Endothelial cell (in vitro differentiated cells): Measurements from ENCODE around the gene PUM1. TPM values are rescaled to one million over a fixed set of nuclear protein-coding genes. Genes with fewer than 3 reads are reported as not detected.

Source experiments
- DNase-seq: peaks from one replicate; pipeline ENCODE4 v3.0.0; 2021; ENCODE audit warnings: low spot score
- H3K27ac Mint-ChIP-seq: one replicate; pipeline ENCODE4 v1.8.0; 2021; ENCODE audit warnings: mixed read lengths, inconsistent platforms; ENCODE audit not compliant: unreplicated experiment
- H3K27me3 Mint-ChIP-seq: one replicate; pipeline ENCODE4 v1.8.0; 2021; ENCODE audit warnings: mild to moderate bottlenecking, moderate library complexity, mixed read lengths, inconsistent platforms; ENCODE audit not compliant: unreplicated experiment
- H3K36me3 Mint-ChIP-seq: one replicate; pipeline ENCODE4 v1.8.0; 2021; ENCODE audit warnings: mild to moderate bottlenecking, low read depth, mixed read lengths, inconsistent platforms; ENCODE audit not compliant: unreplicated experiment
- H3K4me1 Mint-ChIP-seq: one replicate; pipeline ENCODE4 v1.8.0; 2021; ENCODE audit warnings: mild to moderate bottlenecking, mixed read lengths, inconsistent platforms; ENCODE audit not compliant: unreplicated experiment
- H3K4me3 Mint-ChIP-seq: one replicate; pipeline ENCODE4 v1.8.0; 2021; ENCODE audit warnings: mild to moderate bottlenecking, mixed read lengths, inconsistent platforms; ENCODE audit not compliant: unreplicated experiment
- H3K9me3 Mint-ChIP-seq: one replicate; pipeline ENCODE4 v1.8.0; 2021; ENCODE audit warnings: mixed read lengths, inconsistent platforms; ENCODE audit not compliant: unreplicated experiment
- total RNA-seq: library from RNA; stranded (reverse); fragmentation: NEBNext Ultra II Directional; extraction: Animal tissue kit (Norgen Biotek cat#: 25700); gene quantifications from one replicate; pipeline ENCODE4 v1.2.1, GENCODE V29; 2021; ENCODE audit not compliant: unreplicated experiment
- TF ChIP-seq, protein P1 (sequence below): fragments of 200-600 bp; sonication (generic); IDR thresholded peaks from one replicate; pipeline ENCODE4 v1.5.0; 2021; ENCODE audit warnings: antibody characterized with exemption; ENCODE audit not compliant: unreplicated experiment

PUM1 gene
- total RNA-seq, 1 donor from 2014 or later: 135 TPM

DNA sequence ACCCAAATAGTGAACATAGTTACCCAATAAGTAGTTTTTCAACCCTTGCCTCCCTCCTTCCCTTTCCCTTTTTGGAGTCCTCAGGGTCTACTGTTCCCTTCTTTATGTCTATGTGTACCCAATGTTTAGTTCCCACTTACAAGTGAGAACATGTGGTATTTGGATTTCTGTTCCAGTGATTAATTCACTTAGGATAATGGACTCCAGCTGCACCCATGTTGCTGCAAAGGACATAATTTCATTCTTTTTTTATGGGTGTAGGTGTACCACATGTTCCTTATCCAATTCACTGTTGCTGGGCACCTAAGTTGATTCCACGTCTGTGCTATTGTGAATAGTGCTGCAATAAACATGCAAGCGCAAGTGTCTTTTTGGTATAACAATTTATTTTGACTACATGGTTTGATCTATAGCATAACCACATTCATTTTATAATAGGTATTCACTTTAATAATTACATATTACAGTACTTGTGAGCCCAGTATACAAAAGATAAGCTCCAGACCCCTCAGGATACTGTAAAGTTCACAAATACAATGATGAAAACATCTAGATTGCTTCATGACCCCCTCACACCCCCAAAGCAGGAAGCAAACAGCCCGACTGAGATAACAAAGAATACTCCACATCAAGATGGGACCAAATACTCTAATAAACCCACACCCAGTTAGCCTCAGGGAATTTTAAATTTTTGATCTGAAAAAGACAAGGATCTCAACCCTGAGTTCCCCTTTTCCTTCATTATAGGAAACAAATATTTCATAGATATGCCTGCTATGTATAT lies 45.3 kb downstream of the PUM1 start:
- peak overlapping the region; percentile 65 for H3K27ac Mint-ChIP-seq
- DNase-seq: no peak
- peaks cover 3% of the 10 kb centered on the region for H3K36me3 Mint-ChIP-seq
- TF ChIP-seq, protein P1, sequence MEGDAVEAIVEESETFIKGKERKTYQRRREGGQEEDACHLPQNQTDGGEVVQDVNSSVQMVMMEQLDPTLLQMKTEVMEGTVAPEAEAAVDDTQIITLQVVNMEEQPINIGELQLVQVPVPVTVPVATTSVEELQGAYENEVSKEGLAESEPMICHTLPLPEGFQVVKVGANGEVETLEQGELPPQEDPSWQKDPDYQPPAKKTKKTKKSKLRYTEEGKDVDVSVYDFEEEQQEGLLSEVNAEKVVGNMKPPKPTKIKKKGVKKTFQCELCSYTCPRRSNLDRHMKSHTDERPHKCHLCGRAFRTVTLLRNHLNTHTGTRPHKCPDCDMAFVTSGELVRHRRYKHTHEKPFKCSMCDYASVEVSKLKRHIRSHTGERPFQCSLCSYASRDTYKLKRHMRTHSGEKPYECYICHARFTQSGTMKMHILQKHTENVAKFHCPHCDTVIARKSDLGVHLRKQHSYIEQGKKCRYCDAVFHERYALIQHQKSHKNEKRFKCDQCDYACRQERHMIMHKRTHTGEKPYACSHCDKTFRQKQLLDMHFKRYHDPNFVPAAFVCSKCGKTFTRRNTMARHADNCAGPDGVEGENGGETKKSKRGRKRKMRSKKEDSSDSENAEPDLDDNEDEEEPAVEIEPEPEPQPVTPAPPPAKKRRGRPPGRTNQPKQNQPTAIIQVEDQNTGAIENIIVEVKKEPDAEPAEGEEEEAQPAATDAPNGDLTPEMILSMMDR: no peak
- no peak overlapping the region for H3K4me3 Mint-ChIP-seq
- H3K9me3 Mint-ChIP-seq: no peaks in the 10 kb centered on the region
- H3K27me3 Mint-ChIP-seq: no peaks in the 10 kb centered on the region
- H3K4me1 Mint-ChIP-seq: peaks cover 28% of the 10 kb centered on the region

DNA sequence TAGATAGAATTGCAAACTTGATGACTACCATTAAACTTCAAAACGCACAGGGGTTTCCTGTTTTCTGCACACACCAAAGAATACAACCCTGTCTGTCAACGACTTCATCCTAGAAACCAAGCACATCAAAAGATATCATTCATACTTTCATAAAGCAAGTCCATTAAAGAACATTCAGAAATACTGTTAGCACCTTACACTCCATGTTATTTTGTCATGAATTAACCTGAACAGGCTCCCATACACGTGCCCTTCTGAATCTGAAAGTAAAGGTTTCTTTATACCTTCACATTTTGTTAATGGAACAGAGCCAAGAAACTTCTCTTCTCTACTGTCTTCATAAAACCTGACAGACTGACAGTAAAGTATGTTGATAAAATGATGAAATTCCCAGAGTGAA lies 46.1 kb downstream of the PUM1 start:
- H3K4me1 Mint-ChIP-seq: peaks cover 28% of the 10 kb centered on the region
- no peaks in the 10 kb centered on the region for H3K27me3 Mint-ChIP-seq
- H3K27ac Mint-ChIP-seq: no peak overlapping the region
- TF ChIP-seq, protein P1: no peak
- no peaks in the 10 kb centered on the region for H3K9me3 Mint-ChIP-seq
- DNase-seq: no peak
- peaks cover 3% of the 10 kb centered on the region for H3K36me3 Mint-ChIP-seq
- H3K4me3 Mint-ChIP-seq: no peak overlapping the region

DNA sequence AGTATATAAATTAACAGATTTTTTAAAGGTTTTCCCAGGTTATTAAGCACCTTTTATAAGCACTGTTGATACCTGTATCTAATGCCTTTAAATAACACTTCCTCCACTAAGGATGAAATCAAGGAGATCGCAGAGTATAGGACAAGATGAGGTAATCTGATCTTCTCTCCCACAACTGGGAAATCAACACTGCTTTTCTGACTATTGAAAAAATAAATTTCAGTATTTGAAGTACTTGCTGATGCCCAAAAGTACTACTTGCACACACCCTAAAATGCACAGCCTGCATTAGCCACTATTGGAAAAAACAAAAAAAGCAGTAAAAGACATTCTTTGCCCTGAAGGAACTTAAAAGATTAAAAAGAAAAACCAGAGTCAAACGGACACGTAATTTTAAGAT lies 48.6 kb downstream of the PUM1 start:
- Mint-ChIP-seq H3K4me1 (peaks cover 30% of the 10 kb centered on the region), H3K4me3 (no peak overlapping the region), H3K9me3 (no peaks in the 10 kb centered on the region), H3K27me3 (no peaks in the 10 kb centered on the region), H3K36me3 (peaks cover 3% of the 10 kb centered on the region), H3K27ac (no peak overlapping the region)
- DNase-seq: no peak
- TF ChIP-seq, protein P1: no peak

DNA sequence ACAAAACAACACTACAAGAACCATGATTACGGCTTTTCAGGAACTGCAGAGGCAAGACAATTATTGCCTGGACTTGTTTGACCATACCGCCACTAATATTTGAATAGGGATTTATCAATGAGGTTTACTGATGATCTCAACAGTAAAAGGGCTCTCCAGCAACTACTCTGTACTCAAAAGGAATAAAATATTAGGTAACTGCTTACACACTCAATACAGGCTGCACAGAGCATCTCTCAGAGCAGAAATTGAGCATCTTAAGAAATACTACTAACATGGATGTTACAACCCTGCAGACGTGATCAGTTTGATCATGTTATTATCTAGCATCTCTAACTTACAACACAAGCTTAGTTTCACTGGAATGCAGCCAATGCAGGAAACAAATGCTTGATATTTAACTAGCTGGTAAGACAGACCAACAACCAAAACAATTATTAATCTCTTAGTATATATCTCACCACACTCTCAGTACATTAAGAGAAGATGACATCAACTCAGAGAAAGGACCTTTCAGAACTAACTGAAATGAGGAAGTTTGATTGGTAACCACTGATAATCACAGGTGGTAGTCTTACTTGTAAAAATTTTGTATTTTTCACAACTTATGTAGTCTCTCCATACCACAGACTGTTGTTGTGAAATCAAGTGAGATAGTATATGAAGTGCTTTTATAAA lies 52.2 kb downstream of the PUM1 start:
- Mint-ChIP-seq H3K36me3 (no peaks in the 10 kb centered on the region), H3K9me3 (no peaks in the 10 kb centered on the region), H3K4me1 (peaks cover 20% of the 10 kb centered on the region), H3K4me3 (no peak overlapping the region), H3K27me3 (no peaks in the 10 kb centered on the region), H3K27ac (no peak overlapping the region)
- TF ChIP-seq, protein P1: no peak
- DNase-seq: no peak
